ENCODE data around the gene ALDH1A2.
"Not testable (repeated sequence)": the region's sequence is repeated elsewhere in the genome, so short reads cannot be mapped to it uniquely, and the experiment has no call there.

ALDH1A2 gene

GRCh38 chr15:58065445-58066041 lies at the start of gene ALDH1A2:
Gene ALDH1A2, minus strand, starts transcription at chr15:58065711. Its CDS starts 61 bp downstream, at chr15:58065650.
- no peak for DNase-seq (ENCODE audit: low read depth)

GRCh38 chr15:58114812-58115211 lies 49.3 kb upstream of the ALDH1A2 start:
- DNase-seq (ENCODE audit: low read depth) = no peak

- DNase-seq (ENCODE audit: low read depth) = no peak
These were observed 48.9 kb upstream of the ALDH1A2 start for GRCh38 chr15:58114388-58114787.

- not testable (repeated sequence) for DNase-seq (ENCODE audit: low read depth)
These were observed 47.8 kb upstream of the ALDH1A2 start for GRCh38 chr15:58113358-58113757.

- DNase-seq (ENCODE audit: low read depth) = no peak
These were observed 46.2 kb upstream of the ALDH1A2 start for GRCh38 chr15:58111718-58112104.

- DNase-seq (ENCODE audit: low read depth) = no peak
These were observed 45.6 kb upstream of the ALDH1A2 start for GRCh38 chr15:58110999-58111717.

GRCh38 chr15:58109419-58109818 lies 43.9 kb upstream of the ALDH1A2 start:
- no peak for DNase-seq (ENCODE audit: low read depth)

- DNase-seq (ENCODE audit: low read depth) = no peak
These were observed 42.6 kb upstream of the ALDH1A2 start for GRCh38 chr15:58108117-58108516.

GRCh38 chr15:58103482-58103881 lies 38.0 kb upstream of the ALDH1A2 start:
- DNase-seq (ENCODE audit: low read depth) = no peak

GRCh38 chr15:58096529-58097084 lies 31.1 kb upstream of the ALDH1A2 start:
- DNase-seq (ENCODE audit: low read depth) = no peak

GRCh38 chr15:58095415-58095814 lies 29.9 kb upstream of the ALDH1A2 start:
- no peak for DNase-seq (ENCODE audit: low read depth)

- DNase-seq (ENCODE audit: low read depth) = no peak
These were observed 22.4 kb upstream of the ALDH1A2 start for GRCh38 chr15:58087871-58088270.

GRCh38 chr15:58086491-58086890 lies 21.0 kb upstream of the ALDH1A2 start:
- DNase-seq (ENCODE audit: low read depth) = no peak

GRCh38 chr15:58083526-58083925 lies 18.0 kb upstream of the ALDH1A2 start:
- DNase-seq (ENCODE audit: low read depth) = no peak

GRCh38 chr15:58081891-58082290 lies 16.4 kb upstream of the ALDH1A2 start:
- DNase-seq (ENCODE audit: low read depth) = no peak

GRCh38 chr15:58081456-58081855 lies 15.9 kb upstream of the ALDH1A2 start:
- no peak for DNase-seq (ENCODE audit: low read depth)

- not testable (repeated sequence) for DNase-seq (ENCODE audit: low read depth)
These were observed 15.4 kb upstream of the ALDH1A2 start for GRCh38 chr15:58080959-58081358.

- DNase-seq (ENCODE audit: low read depth) = no peak
These were observed 14.9 kb upstream of the ALDH1A2 start for GRCh38 chr15:58080398-58080797.

GRCh38 chr15:58078591-58078990 lies 13.1 kb upstream of the ALDH1A2 start:
- DNase-seq (ENCODE audit: low read depth) = no peak

GRCh38 chr15:58077427-58077826 lies 11.9 kb upstream of the ALDH1A2 start:
- no peak for DNase-seq (ENCODE audit: low read depth)

- no peak for DNase-seq (ENCODE audit: low read depth)
These were observed 8.9 kb upstream of the ALDH1A2 start for GRCh38 chr15:58074452-58074851.

GRCh38 chr15:58070801-58071418 lies 5.4 kb upstream of the ALDH1A2 start:
- DNase-seq (ENCODE audit: low read depth) = no peak

- no peak for DNase-seq (ENCODE audit: low read depth)
These were observed 3.5 kb upstream of the ALDH1A2 start for GRCh38 chr15:58069008-58069407.
